ENCODE results near the gene COLGALT1. TPM values are rescaled to one million over a fixed set of nuclear protein-coding genes. Genes with fewer than 3 reads are reported as not detected.

Gene COLGALT1
- total and polyA plus RNA-seq, 7 donors: 7.8 to 62.3 (median 53.0) TPM

GRCh38 chr19:17541184-17541759 lies 14.2 kb upstream of the COLGALT1 start:
- Histone ChIP-seq H3K9me3 (no peaks in the 10 kb centered on the region), H3K4me1 (peaks cover 0 to 16% (median 13%) of the 10 kb centered on the region in 4 donors), H3K27ac (no peak overlapping the region), H3K4me3 (no peak overlapping the region), H3K36me3 (no peaks in the 10 kb centered on the region), H3K27me3 (no peaks in the 10 kb centered on the region)
- DNase-seq: no peak
- TF ChIP-seq EP300 (IDR thresholded peaks at IDR 0.05): no peak
- TF ChIP-seq CTCF (IDR thresholded peaks at IDR 0.05): no peak
- no peak for TF ChIP-seq POLR2AphosphoS5 (IDR thresholded peaks at IDR 0.05)
- no peak for TF ChIP-seq POLR2A (IDR thresholded peaks at IDR 0.05)
- intact Hi-C loops (cut with DNase I): no loop called here
- 88 to 92% methylated on average over 4 of the region's 4 CpGs for WGBS, 2 donors

GRCh38 chr19:17542042-17542441 lies 13.4 kb upstream of the COLGALT1 start:
- Histone ChIP-seq H3K27ac (no peak overlapping the region), H3K27me3 (no peaks in the 10 kb centered on the region), H3K9me3 (no peaks in the 10 kb centered on the region), H3K4me3 (no peak overlapping the region), H3K36me3 (no peaks in the 10 kb centered on the region), H3K4me1 (peaks cover 0 to 16% (median 13%) of the 10 kb centered on the region in 4 donors)
- WGBS, 2 donors: 81 to 84% methylated on average over 15 of the region's 15 CpGs
- DNase-seq: no peak
- intact Hi-C loops (cut with DNase I): no loop called here
- TF ChIP-seq CTCF (IDR thresholded peaks at IDR 0.05): no peak
- TF ChIP-seq POLR2AphosphoS5 (IDR thresholded peaks at IDR 0.05): no peak
- TF ChIP-seq EP300 (IDR thresholded peaks at IDR 0.05): no peak
- no peak for TF ChIP-seq POLR2A (IDR thresholded peaks at IDR 0.05)

GRCh38 chr19:17542793-17543582 lies 12.5 kb upstream of the COLGALT1 start:
- 82 to 87% methylated on average over 14 of the region's 14 CpGs for WGBS, 2 donors
- H3K27ac ChIP-seq: no peak overlapping the region
- no peaks in the 10 kb centered on the region for H3K9me3 ChIP-seq
- TF ChIP-seq EP300 (IDR thresholded peaks at IDR 0.05): no peak
- no peak for TF ChIP-seq POLR2AphosphoS5 (IDR thresholded peaks at IDR 0.05)
- TF ChIP-seq POLR2A (IDR thresholded peaks at IDR 0.05): no peak
- TF ChIP-seq CTCF (IDR thresholded peaks at IDR 0.05): no peak
- no peaks in the 10 kb centered on the region for H3K36me3 ChIP-seq
- DNase-seq: no peak
- intact Hi-C loops (cut with DNase I): no loop called here
- peaks cover 0 to 16% (median 13%) of the 10 kb centered on the region in 4 donors for H3K4me1 ChIP-seq
- H3K4me3 ChIP-seq: no peak overlapping the region
- no peaks in the 10 kb centered on the region for H3K27me3 ChIP-seq

GRCh38 chr19:17543986-17544385 lies 11.5 kb upstream of the COLGALT1 start:
- no peaks in the 10 kb centered on the region for H3K9me3 ChIP-seq
- H3K27ac ChIP-seq: no peak overlapping the region
- 72 to 85% methylated on average over 4 of the region's 4 CpGs for WGBS, 2 donors
- H3K36me3 ChIP-seq: no peaks in the 10 kb centered on the region
- H3K27me3 ChIP-seq: no peaks in the 10 kb centered on the region
- TF ChIP-seq POLR2AphosphoS5 (IDR thresholded peaks at IDR 0.05) (no peak), POLR2A (IDR thresholded peaks at IDR 0.05) (no peak), EP300 (IDR thresholded peaks at IDR 0.05) (no peak), CTCF (IDR thresholded peaks at IDR 0.05) (no peak)
- no peak for DNase-seq
- no peak overlapping the region for H3K4me3 ChIP-seq
- H3K4me1 ChIP-seq: peaks cover 0 to 12% (median 9%) of the 10 kb centered on the region in 4 donors
- intact Hi-C loops (cut with DNase I): no loop called here
